Endothelial cell (in vitro differentiated cells): Measurements from ENCODE around the gene CDK5RAP3. TPM values are rescaled to one million over a fixed set of nuclear protein-coding genes. Genes with fewer than 3 reads are reported as not detected.

Experiments used
- DNase-seq: peaks from one replicate; pipeline ENCODE4 v3.0.0; 2021; ENCODE audit warnings: low spot score
- H3K27ac Mint-ChIP-seq: one replicate; pipeline ENCODE4 v1.8.0; 2021; ENCODE audit warnings: mixed read lengths, inconsistent platforms; ENCODE audit not compliant: unreplicated experiment
- H3K27me3 Mint-ChIP-seq: one replicate; pipeline ENCODE4 v1.8.0; 2021; ENCODE audit warnings: mild to moderate bottlenecking, moderate library complexity, mixed read lengths, inconsistent platforms; ENCODE audit not compliant: unreplicated experiment
- H3K36me3 Mint-ChIP-seq: one replicate; pipeline ENCODE4 v1.8.0; 2021; ENCODE audit warnings: mild to moderate bottlenecking, low read depth, mixed read lengths, inconsistent platforms; ENCODE audit not compliant: unreplicated experiment
- H3K4me1 Mint-ChIP-seq: one replicate; pipeline ENCODE4 v1.8.0; 2021; ENCODE audit warnings: mild to moderate bottlenecking, mixed read lengths, inconsistent platforms; ENCODE audit not compliant: unreplicated experiment
- H3K4me3 Mint-ChIP-seq: one replicate; pipeline ENCODE4 v1.8.0; 2021; ENCODE audit warnings: mild to moderate bottlenecking, mixed read lengths, inconsistent platforms; ENCODE audit not compliant: unreplicated experiment
- H3K9me3 Mint-ChIP-seq: one replicate; pipeline ENCODE4 v1.8.0; 2021; ENCODE audit warnings: mixed read lengths, inconsistent platforms; ENCODE audit not compliant: unreplicated experiment
- total RNA-seq: library from RNA; stranded (reverse); fragmentation: NEBNext Ultra II Directional; extraction: Animal tissue kit (Norgen Biotek cat#: 25700); gene quantifications from one replicate; pipeline ENCODE4 v1.2.1, GENCODE V29; 2021; ENCODE audit not compliant: unreplicated experiment
- TF ChIP-seq, protein P1 (sequence below): fragments of 200-600 bp; sonication (generic); IDR thresholded peaks from one replicate; pipeline ENCODE4 v1.5.0; 2021; ENCODE audit warnings: antibody characterized with exemption; ENCODE audit not compliant: unreplicated experiment

The CDK5RAP3 gene
- total RNA-seq, 1 donor from 2014 or later = 156 TPM

DNA sequence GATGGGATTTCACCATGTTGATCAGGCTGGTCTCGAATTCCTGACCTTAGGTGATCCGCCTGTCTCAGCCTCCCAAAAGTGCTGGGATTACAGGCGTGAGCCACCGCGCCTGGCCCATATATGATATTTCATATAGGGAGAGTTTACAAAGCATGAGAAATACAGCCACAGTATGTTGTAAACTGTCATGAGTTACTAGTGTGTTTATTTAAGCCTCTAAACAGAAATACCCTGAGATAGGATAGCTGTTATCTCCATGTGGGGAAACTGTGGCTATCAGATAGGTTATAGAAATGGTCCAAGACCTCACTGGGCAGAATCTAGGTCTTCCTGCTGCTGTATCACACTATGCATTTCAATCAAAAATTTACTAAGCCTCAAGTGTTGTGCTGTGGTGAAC lies 2.1 kb upstream of the CDK5RAP3 start:
- Mint-ChIP-seq H3K36me3 (peaks cover 8% of the 10 kb centered on the region), H3K9me3 (no peaks in the 10 kb centered on the region), H3K4me3 (no peak overlapping the region), H3K27me3 (peaks cover 15% of the 10 kb centered on the region), H3K27ac (no peak overlapping the region), H3K4me1 (peaks cover 15% of the 10 kb centered on the region)
- DNase-seq = no peak
- TF ChIP-seq, protein P1, sequence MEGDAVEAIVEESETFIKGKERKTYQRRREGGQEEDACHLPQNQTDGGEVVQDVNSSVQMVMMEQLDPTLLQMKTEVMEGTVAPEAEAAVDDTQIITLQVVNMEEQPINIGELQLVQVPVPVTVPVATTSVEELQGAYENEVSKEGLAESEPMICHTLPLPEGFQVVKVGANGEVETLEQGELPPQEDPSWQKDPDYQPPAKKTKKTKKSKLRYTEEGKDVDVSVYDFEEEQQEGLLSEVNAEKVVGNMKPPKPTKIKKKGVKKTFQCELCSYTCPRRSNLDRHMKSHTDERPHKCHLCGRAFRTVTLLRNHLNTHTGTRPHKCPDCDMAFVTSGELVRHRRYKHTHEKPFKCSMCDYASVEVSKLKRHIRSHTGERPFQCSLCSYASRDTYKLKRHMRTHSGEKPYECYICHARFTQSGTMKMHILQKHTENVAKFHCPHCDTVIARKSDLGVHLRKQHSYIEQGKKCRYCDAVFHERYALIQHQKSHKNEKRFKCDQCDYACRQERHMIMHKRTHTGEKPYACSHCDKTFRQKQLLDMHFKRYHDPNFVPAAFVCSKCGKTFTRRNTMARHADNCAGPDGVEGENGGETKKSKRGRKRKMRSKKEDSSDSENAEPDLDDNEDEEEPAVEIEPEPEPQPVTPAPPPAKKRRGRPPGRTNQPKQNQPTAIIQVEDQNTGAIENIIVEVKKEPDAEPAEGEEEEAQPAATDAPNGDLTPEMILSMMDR = no peak

DNA sequence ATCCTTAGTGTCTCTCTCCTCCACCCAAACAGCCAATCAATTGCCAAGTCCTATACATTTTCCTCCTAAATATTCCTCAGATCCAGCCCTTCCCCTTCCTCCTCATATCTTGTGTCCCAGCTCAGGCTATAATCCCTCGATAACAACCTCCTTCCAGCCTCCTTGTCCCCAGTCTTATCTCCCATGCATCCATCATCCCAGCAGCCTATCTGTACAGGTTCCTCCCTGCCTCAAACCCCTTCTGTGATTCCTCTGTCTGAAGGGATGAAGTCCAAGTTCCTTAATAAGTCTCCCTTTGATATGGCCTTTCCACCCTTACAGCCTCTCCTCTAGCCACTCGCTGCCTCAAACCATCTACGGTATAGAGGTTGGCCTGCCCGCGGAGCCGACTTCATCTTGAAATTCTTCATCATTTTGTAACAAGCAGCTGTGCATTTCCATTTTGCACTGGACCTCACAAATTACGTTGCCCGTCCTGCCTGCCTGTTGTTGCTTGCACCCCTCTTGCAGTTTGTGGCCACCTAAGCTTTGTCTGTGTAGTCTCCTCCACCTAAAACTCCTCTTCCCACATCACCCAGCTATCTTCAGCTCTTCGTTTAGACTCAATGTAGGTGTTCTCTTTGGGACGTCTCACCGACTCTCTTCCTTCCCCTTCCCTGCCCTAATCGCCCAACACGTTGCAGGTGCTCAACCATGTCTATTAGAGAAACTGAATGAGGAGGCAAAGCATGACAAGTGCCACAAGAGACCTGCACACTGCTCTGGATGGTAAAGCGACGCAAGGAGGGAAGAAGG lies 786 bp upstream of the CDK5RAP3 start:
- Mint-ChIP-seq H3K27me3 (peaks cover 17% of the 10 kb centered on the region), H3K27ac (peak overlapping the region; percentile 28), H3K36me3 (peaks cover 15% of the 10 kb centered on the region), H3K9me3 (no peaks in the 10 kb centered on the region), H3K4me3 (peak overlapping the region; percentile 53), H3K4me1 (peaks cover 15% of the 10 kb centered on the region)
- TF ChIP-seq, protein P1 = no peak
- DNase-seq = no peak

DNA sequence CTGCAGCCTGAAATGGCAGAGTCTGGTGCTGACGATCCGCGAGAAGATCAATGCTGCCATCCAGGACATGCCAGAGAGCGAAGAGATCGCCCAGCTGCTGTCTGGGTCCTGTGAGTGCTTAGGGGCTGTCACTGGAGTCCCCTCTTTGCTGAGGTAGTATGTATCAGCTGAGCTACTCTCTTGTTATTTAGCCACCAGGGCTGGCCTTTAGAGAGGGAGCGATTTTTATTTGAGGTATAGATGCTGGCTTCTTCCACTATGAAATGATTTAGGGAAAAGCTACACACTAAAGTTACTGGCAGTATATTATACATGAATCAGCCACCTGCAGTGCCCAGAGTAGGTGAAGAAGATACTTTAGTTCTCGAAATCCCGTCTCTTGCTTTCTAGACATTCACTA lies 2.6 kb downstream of the CDK5RAP3 start:
- H3K36me3 Mint-ChIP-seq = peaks cover 28% of the 10 kb centered on the region
- TF ChIP-seq, protein P1 = no peak
- peaks cover 19% of the 10 kb centered on the region for H3K27me3 Mint-ChIP-seq
- no peak overlapping the region for H3K4me3 Mint-ChIP-seq
- H3K27ac Mint-ChIP-seq = no peak overlapping the region
- no peak for DNase-seq
- H3K4me1 Mint-ChIP-seq = peaks cover 15% of the 10 kb centered on the region
- no peaks in the 10 kb centered on the region for H3K9me3 Mint-ChIP-seq

DNA sequence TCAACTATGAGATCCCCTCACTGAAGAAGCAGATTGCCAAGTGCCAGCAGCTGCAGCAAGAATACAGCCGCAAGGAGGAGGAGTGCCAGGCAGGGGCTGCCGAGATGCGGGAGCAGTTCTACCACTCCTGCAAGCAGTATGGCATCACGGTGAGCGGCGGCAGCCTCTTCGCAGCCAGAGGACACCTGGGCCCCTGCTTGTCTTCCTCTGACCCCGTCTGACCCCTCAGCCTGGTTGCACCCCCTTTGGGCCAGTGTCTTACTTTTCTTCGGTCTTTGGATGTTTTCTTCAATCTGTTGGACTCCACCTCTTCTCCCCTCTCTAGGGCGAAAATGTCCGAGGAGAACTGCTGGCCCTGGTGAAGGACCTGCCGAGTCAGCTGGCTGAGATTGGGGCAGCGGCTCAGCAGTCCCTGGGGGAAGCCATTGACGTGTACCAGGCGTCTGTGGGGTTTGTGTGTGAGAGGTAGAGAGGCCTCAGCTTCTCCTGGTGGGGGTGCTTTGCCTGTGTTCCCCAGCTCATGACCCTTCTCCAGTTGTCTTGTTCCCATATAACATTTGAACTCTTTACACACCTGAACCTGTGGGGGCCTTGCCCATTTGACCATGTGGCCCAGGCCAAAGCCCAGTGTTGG lies 4.4 kb downstream of the CDK5RAP3 start:
- Mint-ChIP-seq H3K27ac (peak overlapping the region; percentile 68), H3K36me3 (peaks cover 36% of the 10 kb centered on the region), H3K27me3 (peaks cover 15% of the 10 kb centered on the region), H3K4me1 (peaks cover 7% of the 10 kb centered on the region), H3K4me3 (no peak overlapping the region), H3K9me3 (no peaks in the 10 kb centered on the region)
- TF ChIP-seq, protein P1 = no peak
- DNase-seq = no peak

DNA sequence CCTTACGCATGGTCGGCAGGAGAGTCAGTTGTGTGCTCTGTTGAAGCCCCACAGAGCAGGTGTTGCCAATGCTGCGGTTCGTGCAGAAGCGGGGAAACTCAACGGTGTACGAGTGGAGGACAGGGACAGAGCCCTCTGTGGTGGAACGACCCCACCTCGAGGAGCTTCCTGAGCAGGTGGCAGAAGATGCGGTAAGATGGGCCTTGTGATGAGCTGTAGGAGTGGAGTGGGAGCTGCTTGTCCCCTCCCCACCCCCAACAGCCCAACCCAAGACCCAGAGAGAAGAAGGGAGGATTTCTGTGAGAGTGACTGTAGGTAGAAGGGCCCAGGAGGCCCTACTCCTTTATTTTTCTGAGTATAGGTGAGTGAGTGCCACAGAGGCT lies 4.9 kb downstream of the CDK5RAP3 start:
- Mint-ChIP-seq H3K36me3 (peaks cover 41% of the 10 kb centered on the region), H3K4me1 (peaks cover 7% of the 10 kb centered on the region), H3K27ac (peak overlapping the region; percentile 68), H3K4me3 (no peak overlapping the region), H3K9me3 (no peaks in the 10 kb centered on the region), H3K27me3 (peaks cover 15% of the 10 kb centered on the region)
- no peak for DNase-seq
- TF ChIP-seq, protein P1 = no peak
